ENCODE data around the gene FAM110D. TPM values are rescaled to one million over a fixed set of nuclear protein-coding genes. Genes with fewer than 3 reads are reported as not detected.
A peak's percentile ranks its signal among the peaks of the same experiment; 100 is the strongest.

FAM110D gene
- total and polyA plus RNA-seq, 8 donors = 1.0 to 5.1 (median 1.7) TPM

DNA sequence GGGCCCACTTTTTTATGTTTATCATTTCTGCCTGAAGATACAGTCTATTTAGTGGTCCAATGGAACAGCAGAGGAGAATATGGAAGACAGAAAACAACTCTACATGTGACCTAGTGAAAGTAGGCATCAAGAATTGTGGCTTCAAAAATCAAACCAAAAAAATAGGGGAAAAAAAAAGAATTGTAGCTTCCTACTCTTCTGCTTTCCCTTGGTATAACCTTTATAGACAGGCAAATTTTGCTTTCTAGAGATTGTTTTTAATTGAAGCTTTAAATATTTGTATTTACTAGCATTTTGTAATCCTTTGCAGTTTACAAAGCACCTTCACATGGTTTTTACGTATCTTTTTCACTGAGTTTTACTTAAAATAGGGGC is 32.9 kb upstream of the FAM110D start:
- H3K9me3 ChIP-seq = no peaks in the 10 kb centered on the region
- H3K27me3 ChIP-seq = no peaks in the 10 kb centered on the region
- H3K36me3 ChIP-seq = no peaks in the 10 kb centered on the region
- ATAC-seq = no peak
- TF ChIP-seq, protein P1, sequence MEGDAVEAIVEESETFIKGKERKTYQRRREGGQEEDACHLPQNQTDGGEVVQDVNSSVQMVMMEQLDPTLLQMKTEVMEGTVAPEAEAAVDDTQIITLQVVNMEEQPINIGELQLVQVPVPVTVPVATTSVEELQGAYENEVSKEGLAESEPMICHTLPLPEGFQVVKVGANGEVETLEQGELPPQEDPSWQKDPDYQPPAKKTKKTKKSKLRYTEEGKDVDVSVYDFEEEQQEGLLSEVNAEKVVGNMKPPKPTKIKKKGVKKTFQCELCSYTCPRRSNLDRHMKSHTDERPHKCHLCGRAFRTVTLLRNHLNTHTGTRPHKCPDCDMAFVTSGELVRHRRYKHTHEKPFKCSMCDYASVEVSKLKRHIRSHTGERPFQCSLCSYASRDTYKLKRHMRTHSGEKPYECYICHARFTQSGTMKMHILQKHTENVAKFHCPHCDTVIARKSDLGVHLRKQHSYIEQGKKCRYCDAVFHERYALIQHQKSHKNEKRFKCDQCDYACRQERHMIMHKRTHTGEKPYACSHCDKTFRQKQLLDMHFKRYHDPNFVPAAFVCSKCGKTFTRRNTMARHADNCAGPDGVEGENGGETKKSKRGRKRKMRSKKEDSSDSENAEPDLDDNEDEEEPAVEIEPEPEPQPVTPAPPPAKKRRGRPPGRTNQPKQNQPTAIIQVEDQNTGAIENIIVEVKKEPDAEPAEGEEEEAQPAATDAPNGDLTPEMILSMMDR (IDR thresholded peaks at IDR 0.05) = no peak
- intact Hi-C loops (cut with DNase I) = no loop called here
- DNase-seq = no peak
- peaks cover 5 to 75% of the 10 kb centered on the region in 2 donors for H3K4me1 ChIP-seq
- H3K4me3 ChIP-seq = no peak overlapping the region
- H3K27ac ChIP-seq = peak overlapping the region; percentile 68 to 86

DNA sequence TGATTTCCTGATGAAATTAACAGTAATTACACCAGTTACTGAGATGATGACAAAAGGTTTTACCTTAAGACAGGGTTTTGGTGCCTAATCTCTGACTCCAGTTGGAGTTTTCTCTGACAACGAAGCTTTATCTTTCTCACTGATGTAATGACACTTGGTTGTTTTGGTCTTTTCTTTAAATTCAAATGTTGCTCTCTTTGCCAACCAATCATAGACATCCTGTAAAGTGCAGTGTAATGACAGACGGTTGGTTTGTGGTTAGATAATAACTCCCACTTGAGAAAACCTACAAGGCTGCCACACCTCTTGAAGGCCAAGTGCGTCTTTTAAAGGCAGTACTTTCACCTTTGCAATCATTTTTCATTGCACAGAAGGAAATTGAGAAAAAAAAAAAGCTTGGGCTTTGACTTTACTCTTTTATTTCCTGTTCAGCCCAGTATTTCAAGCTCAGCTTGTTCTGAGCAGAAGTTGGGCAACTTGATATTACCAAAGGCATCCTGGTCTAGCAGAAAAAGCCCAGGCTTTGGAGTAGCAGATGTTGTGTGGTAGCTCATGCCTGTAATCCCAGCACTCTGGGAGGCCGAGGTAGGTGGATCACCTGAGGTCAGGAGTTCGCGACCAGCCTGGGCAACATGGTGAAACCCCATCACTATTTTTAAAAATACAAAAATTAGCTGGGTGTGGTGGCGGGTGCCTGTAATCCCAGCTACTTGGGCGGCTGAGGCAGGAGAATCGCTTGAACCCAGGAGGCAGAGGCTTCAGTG is 32.4 kb upstream of the FAM110D start:
- Histone ChIP-seq H3K36me3 (no peaks in the 10 kb centered on the region), H3K9me3 (no peaks in the 10 kb centered on the region), H3K4me3 (peak overlapping the region in 1 of 2 donors; percentile 9), H3K27me3 (no peaks in the 10 kb centered on the region), H3K4me1 (peaks cover 5 to 69% of the 10 kb centered on the region in 2 donors), H3K27ac (peak overlapping the region; percentile 68 to 86)
- ATAC-seq = peak; percentile 76
- TF ChIP-seq, protein P1 (IDR thresholded peaks at IDR 0.05) = no peak
- peak in 2 of 4 donors; percentile 34 to 72 for DNase-seq
- intact Hi-C loops (cut with DNase I) = no loop called here

DNA sequence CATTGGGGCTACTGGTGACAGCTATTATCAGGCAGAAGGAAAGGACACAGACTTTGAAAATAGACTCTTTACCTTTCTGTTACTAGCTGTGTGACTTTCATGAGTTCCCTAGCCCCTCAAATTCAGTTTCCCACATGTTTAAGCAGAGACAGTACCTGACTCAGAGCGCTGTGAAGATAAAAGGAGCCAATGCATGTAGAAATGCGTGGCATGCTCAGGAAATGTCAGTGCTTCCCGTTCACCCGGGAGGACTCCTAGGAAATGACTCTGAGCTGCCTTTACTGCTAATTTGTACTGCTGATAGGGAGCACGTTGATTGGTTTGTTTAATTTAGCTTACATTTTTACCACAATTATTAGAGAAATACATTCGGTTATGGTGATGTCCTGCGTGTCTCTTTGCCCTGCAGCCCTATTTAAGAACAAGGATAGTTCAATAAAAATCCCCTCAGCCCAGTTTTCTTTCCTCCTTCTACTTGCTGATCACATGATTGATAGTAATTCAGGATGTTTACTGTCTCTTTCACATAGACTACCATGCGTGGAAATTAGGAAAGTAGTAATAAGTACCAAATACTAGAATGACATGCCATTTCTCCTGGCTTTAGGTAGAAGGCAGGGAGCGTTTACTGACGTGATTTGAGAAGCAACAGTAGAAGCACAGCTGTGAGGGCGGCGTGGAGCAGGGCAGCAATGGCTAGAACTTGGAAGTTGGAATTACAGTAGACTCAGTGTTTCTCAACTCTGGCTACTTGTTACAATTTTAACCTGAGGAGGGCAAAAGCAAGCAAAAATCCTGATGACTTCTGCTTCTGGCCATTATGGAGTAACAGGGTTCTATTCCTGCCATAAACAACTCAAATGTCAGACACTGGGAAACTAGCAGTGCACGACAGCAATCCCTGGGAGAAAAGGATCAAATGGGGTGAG is 31.4 kb upstream of the FAM110D start:
- peaks cover 5 to 59% of the 10 kb centered on the region in 2 donors for H3K4me1 ChIP-seq
- intact Hi-C loops (cut with DNase I) = no loop called here
- H3K36me3 ChIP-seq = no peaks in the 10 kb centered on the region
- H3K27ac ChIP-seq = peak overlapping the region; percentile 68 to 86
- no peaks in the 10 kb centered on the region for H3K9me3 ChIP-seq
- no peaks in the 10 kb centered on the region for H3K27me3 ChIP-seq
- DNase-seq = no peak
- H3K4me3 ChIP-seq = no peak overlapping the region
- ATAC-seq = peak; percentile 47
- TF ChIP-seq, protein P1 (IDR thresholded peaks at IDR 0.05) = no peak

DNA sequence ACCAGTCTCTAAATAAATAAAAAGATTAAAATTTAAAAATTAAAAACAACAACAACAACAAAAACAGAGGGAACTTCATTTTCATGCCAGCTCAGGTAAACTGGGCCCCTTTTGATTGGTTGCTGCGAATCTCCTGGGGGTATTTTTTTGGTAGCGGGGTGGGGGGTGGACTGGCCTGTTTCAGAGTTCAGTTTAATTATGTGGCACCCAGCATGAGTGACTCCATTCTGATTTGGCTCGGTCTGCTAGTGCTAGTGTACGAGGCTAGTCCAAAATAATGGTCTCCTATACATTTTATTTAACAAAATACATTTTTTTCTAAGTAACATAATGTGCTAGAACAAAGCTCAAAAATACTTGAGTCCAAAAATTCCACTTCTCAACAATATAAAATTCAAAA is 29.1 kb upstream of the FAM110D start:
- TF ChIP-seq, protein P1 (IDR thresholded peaks at IDR 0.05) = no peak
- H3K4me3 ChIP-seq = no peak overlapping the region
- intact Hi-C loops (cut with DNase I) = no loop called here
- DNase-seq = no peak
- H3K27ac ChIP-seq = no peak overlapping the region
- no peaks in the 10 kb centered on the region for H3K9me3 ChIP-seq
- H3K4me1 ChIP-seq = peaks cover 0 to 37% of the 10 kb centered on the region in 2 donors
- no peaks in the 10 kb centered on the region for H3K27me3 ChIP-seq
- ATAC-seq = no peak
- H3K36me3 ChIP-seq = no peaks in the 10 kb centered on the region

DNA sequence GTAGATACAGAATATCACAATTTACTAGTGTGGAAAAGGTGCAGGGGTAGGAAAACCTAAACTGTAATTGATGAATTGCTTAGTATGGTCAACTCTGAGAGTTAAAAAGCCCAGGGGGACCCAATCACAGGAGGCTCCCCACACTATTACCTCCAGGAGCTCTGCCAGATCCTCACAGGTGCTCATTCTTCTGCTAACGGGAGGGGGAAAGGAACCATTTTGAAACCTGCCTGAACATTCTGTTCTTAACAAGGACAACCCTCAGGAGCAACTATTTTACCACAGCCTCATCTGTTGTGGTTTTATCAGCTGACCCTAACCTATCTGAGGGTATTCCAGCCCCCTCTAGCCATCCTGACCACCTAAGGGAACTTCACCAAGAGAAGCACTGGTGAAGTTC is 28.2 kb upstream of the FAM110D start:
- TF ChIP-seq, protein P1 (IDR thresholded peaks at IDR 0.05) = no peak
- no peaks in the 10 kb centered on the region for H3K27me3 ChIP-seq
- H3K36me3 ChIP-seq = no peaks in the 10 kb centered on the region
- H3K27ac ChIP-seq = no peak overlapping the region
- ATAC-seq = no peak
- peaks cover 0 to 28% of the 10 kb centered on the region in 2 donors for H3K4me1 ChIP-seq
- no peak for DNase-seq
- no peak overlapping the region for H3K4me3 ChIP-seq
- intact Hi-C loops (cut with DNase I) = no loop called here
- no peaks in the 10 kb centered on the region for H3K9me3 ChIP-seq

All from left lung (tissue), 10 donors.